ENCODE data around the gene NEMP1.
A peak's percentile ranks its signal among the peaks of the same experiment; 100 is the strongest.

The NEMP1 gene, protein sequence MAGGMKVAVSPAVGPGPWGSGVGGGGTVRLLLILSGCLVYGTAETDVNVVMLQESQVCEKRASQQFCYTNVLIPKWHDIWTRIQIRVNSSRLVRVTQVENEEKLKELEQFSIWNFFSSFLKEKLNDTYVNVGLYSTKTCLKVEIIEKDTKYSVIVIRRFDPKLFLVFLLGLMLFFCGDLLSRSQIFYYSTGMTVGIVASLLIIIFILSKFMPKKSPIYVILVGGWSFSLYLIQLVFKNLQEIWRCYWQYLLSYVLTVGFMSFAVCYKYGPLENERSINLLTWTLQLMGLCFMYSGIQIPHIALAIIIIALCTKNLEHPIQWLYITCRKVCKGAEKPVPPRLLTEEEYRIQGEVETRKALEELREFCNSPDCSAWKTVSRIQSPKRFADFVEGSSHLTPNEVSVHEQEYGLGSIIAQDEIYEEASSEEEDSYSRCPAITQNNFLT

DNA sequence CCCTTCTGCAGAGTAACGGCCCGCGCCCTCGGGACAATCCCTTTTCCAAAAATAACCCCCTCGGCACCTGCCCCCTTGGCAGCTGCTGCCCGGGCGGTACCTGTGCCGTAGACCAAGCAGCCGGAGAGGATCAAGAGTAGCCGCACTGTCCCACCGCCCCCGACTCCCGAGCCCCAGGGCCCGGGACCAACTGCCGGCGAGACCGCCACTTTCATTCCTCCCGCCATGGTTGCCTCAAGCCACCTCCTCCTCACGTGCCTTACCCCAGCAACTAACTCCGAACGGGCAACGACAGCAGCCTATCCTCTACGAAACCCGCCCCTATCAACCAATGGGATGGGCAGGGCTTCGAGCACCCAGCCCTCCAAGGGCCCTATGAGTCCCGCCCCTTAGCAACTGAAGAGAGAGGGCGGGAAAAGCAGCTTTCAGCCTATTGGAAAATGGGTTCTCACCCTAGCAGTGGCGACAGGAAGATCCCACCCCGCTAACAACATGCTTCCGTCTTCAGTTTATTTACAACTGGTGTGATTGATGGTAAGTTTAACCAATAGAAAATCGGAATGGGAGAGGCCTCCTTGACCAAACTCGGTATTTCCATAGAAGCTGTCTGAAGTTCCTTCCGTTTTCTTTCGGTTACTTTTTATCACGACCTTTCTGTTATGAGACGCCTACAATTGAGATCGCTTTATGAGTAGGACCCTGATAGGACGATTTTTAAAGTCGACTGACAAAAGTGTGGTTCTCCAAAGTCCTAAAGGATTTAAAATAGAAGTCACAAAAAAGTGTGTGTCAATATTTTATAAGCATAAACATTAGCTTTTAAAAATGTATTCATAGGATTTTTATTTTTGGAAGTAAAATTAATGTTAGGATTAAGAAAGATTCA, at the start of gene NEMP1:
TSS of gene NEMP1 (minus strand) at position 273 of the 886 bp plus-strand sequence. CDS start at position 227, 46 bp downstream.
- H3K4me3 ChIP-seq (ENCODE audit: low read length) = peak within 1 kb of the TSS; percentile 88
- TF ChIP-seq, protein P1, sequence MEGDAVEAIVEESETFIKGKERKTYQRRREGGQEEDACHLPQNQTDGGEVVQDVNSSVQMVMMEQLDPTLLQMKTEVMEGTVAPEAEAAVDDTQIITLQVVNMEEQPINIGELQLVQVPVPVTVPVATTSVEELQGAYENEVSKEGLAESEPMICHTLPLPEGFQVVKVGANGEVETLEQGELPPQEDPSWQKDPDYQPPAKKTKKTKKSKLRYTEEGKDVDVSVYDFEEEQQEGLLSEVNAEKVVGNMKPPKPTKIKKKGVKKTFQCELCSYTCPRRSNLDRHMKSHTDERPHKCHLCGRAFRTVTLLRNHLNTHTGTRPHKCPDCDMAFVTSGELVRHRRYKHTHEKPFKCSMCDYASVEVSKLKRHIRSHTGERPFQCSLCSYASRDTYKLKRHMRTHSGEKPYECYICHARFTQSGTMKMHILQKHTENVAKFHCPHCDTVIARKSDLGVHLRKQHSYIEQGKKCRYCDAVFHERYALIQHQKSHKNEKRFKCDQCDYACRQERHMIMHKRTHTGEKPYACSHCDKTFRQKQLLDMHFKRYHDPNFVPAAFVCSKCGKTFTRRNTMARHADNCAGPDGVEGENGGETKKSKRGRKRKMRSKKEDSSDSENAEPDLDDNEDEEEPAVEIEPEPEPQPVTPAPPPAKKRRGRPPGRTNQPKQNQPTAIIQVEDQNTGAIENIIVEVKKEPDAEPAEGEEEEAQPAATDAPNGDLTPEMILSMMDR (conservative IDR thresholded peaks at IDR 0.05; ENCODE audit: low read depth, low read length) = no peak
- peak; percentile 100 for DNase-seq (ENCODE audit: low read depth)

DNA sequence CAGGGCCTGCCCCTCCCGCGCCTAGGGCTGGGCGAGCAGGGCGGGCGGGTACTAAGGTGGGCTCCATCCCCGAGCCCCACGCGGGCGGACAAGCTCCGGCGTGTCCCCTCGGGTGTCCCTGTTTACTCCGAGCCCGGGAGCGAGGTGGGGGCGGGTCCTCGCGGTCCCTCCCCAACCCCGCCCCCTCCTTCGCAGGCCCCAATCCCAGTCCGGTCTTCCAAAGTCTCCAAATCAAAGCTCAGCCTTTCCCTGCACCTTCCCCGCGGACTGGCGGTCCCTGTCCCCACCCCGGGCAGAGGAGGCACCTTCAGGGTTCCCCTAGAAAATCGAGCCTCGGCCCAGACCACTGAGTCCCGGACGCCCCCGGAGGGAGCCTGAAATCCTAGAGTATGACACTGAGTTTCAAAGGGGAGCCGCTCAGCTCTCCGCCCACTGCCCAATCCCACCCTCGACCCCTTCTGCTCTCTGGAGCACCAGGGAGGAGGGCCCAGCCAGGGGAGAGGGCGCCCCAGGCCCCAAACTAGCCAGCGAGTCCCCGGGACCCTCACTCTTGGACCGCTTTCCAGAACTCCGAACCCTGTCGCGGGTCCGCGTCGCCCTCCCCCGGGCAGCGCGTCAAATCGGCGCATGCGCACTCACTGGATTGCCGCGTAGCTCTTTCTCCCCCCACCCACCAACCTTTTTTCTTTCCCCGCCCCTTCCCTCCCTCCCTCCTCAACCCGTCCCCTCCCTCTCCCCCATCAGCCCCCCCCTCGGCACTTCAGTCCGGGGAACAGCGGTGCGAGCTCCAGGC, 49.3 kb upstream of the NEMP1 start, which contains the start of gene LRP1:
TSS of gene LRP1 (plus strand) at position 758 of the 793 bp plus-strand sequence. CDS start 482 bp downstream, outside the sequence.
- no peak for DNase-seq (ENCODE audit: low read depth)
- peak within 1 kb of the TSS; percentile 85 for H3K4me3 ChIP-seq (ENCODE audit: low read length)
- TF ChIP-seq, protein P1 (conservative IDR thresholded peaks at IDR 0.05; ENCODE audit: low read depth, low read length) = no peak

DNA sequence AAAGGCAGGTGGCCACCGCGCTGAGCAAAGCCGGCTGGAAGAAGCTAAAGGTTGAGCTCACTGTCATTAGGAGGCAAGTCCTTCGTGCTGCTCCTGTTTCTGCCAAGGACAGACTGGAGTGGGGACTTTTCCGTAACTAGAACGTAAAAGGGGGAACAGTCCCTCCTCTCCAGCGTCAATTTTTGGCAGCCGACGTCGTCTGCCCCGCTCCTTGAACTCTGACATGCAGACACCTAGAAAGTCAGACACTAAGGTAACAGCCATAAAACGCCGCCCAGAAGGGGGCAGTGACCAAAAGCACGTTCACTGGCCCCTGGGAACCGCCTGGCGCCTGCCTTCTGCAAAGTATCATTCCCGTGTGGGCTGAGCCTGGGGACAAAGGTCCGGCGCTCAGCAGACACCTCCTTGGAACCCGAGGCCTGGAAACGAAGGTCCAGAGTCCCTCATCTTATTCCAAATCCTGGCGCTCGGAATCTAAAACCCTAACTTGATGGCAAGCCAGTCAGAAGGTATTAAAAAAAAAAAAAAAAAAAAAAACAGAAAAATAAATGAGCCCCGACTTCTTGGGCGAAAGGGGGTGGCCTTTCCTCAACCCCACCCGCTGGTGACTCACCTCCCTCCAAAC, 48.6 kb upstream of the NEMP1 start:
- TF ChIP-seq, protein P1 (conservative IDR thresholded peaks at IDR 0.05; ENCODE audit: low read depth, low read length) = peak; percentile 41
- DNase-seq (ENCODE audit: low read depth) = no peak
- H3K4me3 ChIP-seq (ENCODE audit: low read length) = peak overlapping the region; percentile 85

DNA sequence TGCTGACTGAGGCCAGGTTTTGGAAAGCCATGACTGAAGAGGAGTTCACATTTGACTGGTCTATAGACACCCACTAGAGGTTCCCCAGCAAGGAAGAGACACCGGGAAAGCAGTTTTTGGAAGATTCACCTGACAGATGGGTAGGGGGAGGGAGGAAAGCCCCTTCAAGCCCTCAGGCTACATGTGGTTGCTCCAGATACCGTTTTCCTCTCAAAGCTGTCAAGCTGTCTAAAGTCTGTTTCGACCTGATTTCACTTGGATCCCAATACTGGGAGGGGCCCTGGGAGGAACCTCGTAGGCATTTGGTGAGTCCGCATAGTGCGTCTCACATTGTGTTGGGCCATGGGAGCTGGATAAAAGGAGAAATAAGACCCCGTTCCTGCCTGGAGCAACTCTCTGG, 48.0 kb upstream of the NEMP1 start:
- TF ChIP-seq, protein P1 (conservative IDR thresholded peaks at IDR 0.05; ENCODE audit: low read depth, low read length) = no peak
- H3K4me3 ChIP-seq (ENCODE audit: low read length) = no peak overlapping the region

DNA sequence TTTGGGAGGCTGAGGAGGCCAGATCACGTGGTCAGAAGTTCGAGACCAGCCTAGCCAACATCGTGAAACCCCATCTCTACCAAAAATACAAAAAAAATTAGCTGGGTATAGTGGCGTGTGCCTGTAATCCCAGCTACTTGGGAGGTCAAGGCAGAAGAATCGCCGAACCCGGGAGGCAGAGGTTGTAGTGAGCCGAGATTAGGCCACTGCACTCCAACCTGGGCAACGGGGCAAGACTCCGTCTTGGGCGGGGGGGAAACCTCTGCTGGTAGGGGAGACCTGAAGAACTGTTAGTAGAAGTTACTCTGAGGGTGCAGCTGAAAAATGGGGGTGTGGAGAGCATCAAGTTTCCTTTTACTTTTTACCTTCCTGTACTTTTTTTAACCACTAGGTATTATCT, 47.5 kb upstream of the NEMP1 start:
- no peak overlapping the region for H3K4me3 ChIP-seq (ENCODE audit: low read length)
- no peak for DNase-seq (ENCODE audit: low read depth)
- TF ChIP-seq, protein P1 (conservative IDR thresholded peaks at IDR 0.05; ENCODE audit: low read depth, low read length) = no peak

More for the DNA sequence above, 48.0 kb upstream of the NEMP1 start:
- DNase-seq (ENCODE audit: low read depth) = no peak

DNA sequence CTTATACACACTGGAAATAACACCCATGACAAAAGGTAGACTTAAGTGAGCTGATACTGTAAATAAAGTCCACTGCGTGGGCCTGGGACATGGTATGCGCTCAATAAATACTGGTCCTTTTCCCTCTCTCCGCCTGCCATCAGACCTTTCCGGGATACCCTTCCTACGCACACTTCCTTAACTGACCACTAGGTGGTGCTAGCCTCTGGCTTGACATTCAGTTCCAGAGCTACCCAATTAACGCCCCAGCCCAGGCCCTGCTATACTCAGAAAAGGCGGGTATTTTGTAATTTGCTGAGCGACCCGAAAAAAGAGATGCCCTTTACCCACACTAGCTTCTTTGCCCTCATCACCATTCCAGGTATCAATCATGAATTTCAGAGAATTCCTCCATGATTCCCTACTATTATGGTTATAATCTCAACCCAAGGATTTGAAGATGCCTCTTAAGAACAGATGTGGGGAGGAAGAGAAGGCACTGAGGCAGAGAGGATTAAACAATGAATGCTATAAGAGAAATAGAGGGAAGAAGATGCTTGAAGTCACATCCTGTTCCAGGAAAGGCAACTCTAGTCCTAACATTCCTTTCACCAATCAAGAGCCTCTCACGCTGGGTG, 45.8 kb upstream of the NEMP1 start:
- DNase-seq (ENCODE audit: low read depth) = no peak
- no peak overlapping the region for H3K4me3 ChIP-seq (ENCODE audit: low read length)
- TF ChIP-seq, protein P1 (conservative IDR thresholded peaks at IDR 0.05; ENCODE audit: low read depth, low read length) = peak; percentile 98

Data from retinal pigment epithelial cell (primary cell).